ENCODE results near the gene CLDN5. TPM values are rescaled to one million over a fixed set of nuclear protein-coding genes. Genes with fewer than 3 reads are reported as not detected.

Gene CLDN5
- total and polyA plus RNA-seq, 2 experiments from 2014 or later = 2.0 to 3.2 TPM

GRCh38 chr22:19515654-19516377, 8.4 kb downstream of the CLDN5 start:
- Mint-ChIP-seq H3K27ac (no peak overlapping the region), H3K27me3 (ENCODE audit: insufficient read depth, low read depth, poor library complexity) (peaks cover 7% of the 10 kb centered on the region), H3K9me3 (no peaks in the 10 kb centered on the region), H3K4me3 (no peak overlapping the region; the same call in 2 of the 3 replicates), H3K4me1 (no peaks in the 10 kb centered on the region; the same call in 2 of the 3 replicates), H3K36me3 (ENCODE audit: low read depth) (peaks cover 42% of the 10 kb centered on the region)
- H3K27me3 ChIP-seq (ENCODE audit: insufficient read depth) = no peaks in the 10 kb centered on the region
- H3K79me2 ChIP-seq (replicated peaks; ENCODE audit: insufficient read depth) = no peaks in the 10 kb centered on the region
- H3K9me2 ChIP-seq (ENCODE audit: insufficient read depth) = no peaks in the 10 kb centered on the region
- no peak overlapping the region for H3K4me3 ChIP-seq
- H3K36me3 ChIP-seq (ENCODE audit: insufficient read depth) = no peaks in the 10 kb centered on the region
- no peak overlapping the region for H2AFZ ChIP-seq
- TF ChIP-seq CTCF (conservative IDR thresholded peaks at IDR 0.05; ENCODE audit: low read depth in 2 of 2) (no peak), REST (IDR thresholded peaks at IDR 0.05; ENCODE audit: unreplicated experiment) (no peak), ETS1 (IDR thresholded peaks at IDR 0.05) (no peak), STAT1 (IDR thresholded peaks at IDR 0.05; ENCODE audit: unreplicated experiment) (no peak), EZH2phosphoT487 (IDR thresholded peaks at IDR 0.05; ENCODE audit: unreplicated experiment) (no peak), NANOG (IDR thresholded peaks at IDR 0.05; ENCODE audit: borderline replicate concordance) (no peak), CREB1 (CRISPR knock-in tag; IDR thresholded peaks at IDR 0.05; ENCODE audit: low read depth) (no peak), ZNF462 (CRISPR knock-in tag; IDR thresholded peaks at IDR 0.05) (no peak), EZH2 (IDR thresholded peaks at IDR 0.05; ENCODE audit: low read depth, unreplicated experiment) (no peak), POLR2AphosphoS5 (IDR thresholded peaks at IDR 0.05; ENCODE audit: low read depth) (no peak), ZNF114 (CRISPR knock-in tag; IDR thresholded peaks at IDR 0.05) (no peak), JUNB (IDR thresholded peaks at IDR 0.05; ENCODE audit: unreplicated experiment) (no peak), ZNF331 (CRISPR knock-in tag; IDR thresholded peaks at IDR 0.05; ENCODE audit: low read depth) (no peak)
- no peaks in the 10 kb centered on the region for H4K20me1 ChIP-seq (replicated peaks; ENCODE audit: insufficient read depth)
- H3K4me2 ChIP-seq = no peak overlapping the region
- H3F3A ChIP-seq (replicated peaks; ENCODE audit: low read depth) = no peaks in the 10 kb centered on the region
- H3K4me1 ChIP-seq (ENCODE audit: insufficient read depth) = no peaks in the 10 kb centered on the region
- DNase-seq (ENCODE audit: low spot score) (no peak), ATAC-seq (no peak)
- no peak overlapping the region for H3K27ac ChIP-seq (ENCODE audit: low read depth)
